HL-60 (cell line): ENCODE data around the gene SLC25A25.

Experiments used
- CTCF ChIP-seq: IDR thresholded peaks from one replicate; pipeline ENCODE4 v1.5.1; 2011; ENCODE audit warnings: low read length, control low read depth, inconsistent platforms; ENCODE audit not compliant: insufficient read depth
- POLR2AphosphoS5 ChIP-seq: IDR thresholded peaks from 2 replicates; pipeline ENCODE4 v1.6.1; 2012; ENCODE audit warnings: low read depth

- TF ChIP-seq CTCF (no peak), POLR2AphosphoS5 (no peak)
These were observed 25.0 kb downstream of the SLC25A25 start for GRCh38 chr9:128093011-128093410.
